Measurements from ENCODE around the gene BMP8A. TPM values are rescaled to one million over a fixed set of nuclear protein-coding genes. Genes with fewer than 3 reads are reported as not detected.
A peak's percentile ranks its signal among the peaks of the same experiment; 100 is the strongest.
"Not testable (repeated sequence)": the region's sequence is repeated elsewhere in the genome, so short reads cannot be mapped to it uniquely, and the experiment has no call there.

Gene BMP8A
- total RNA-seq, 1 donor from 2014 or later, result not detected

GRCh38 chr1:39501666-39502065, 10.2 kb downstream of the BMP8A start:
- H3K4me3 ChIP-seq (ENCODE audit: low read depth, low read length), result no peak overlapping the region
- no peak for FAIRE-seq

GRCh38 chr1:39504436-39504835, 13.0 kb downstream of the BMP8A start:
- not testable (repeated sequence) for H3K36me3 ChIP-seq (ENCODE audit: control insufficient read depth, insufficient read depth, low read length); H3K27me3 ChIP-seq (ENCODE audit: control insufficient read depth, insufficient read depth, low read length); DNase-seq (ENCODE audit: low read depth); FAIRE-seq; H3K4me3 ChIP-seq (ENCODE audit: low read depth, low read length)

More at GRCh38 chr1:39501666-39502065, 10.2 kb downstream of the BMP8A start:
- peak; percentile 77 for DNase-seq (ENCODE audit: low read depth)
- TF ChIP-seq CTCF (IDR thresholded peaks at IDR 0.05; ENCODE audit: insufficient read depth, low read length, severe bottlenecking), result no peak
- Histone ChIP-seq H3K27me3 (ENCODE audit: control insufficient read depth, insufficient read depth, low read length) (no peaks in the 10 kb centered on the region), H3K36me3 (ENCODE audit: control insufficient read depth, insufficient read depth, low read length) (no peaks in the 10 kb centered on the region)

- Histone ChIP-seq H3K27me3 (ENCODE audit: control insufficient read depth, insufficient read depth, low read length) (no peaks in the 10 kb centered on the region), H3K36me3 (ENCODE audit: control insufficient read depth, insufficient read depth, low read length) (no peaks in the 10 kb centered on the region), H3K4me3 (ENCODE audit: low read depth, low read length) (no peak overlapping the region)
- no peak for TF ChIP-seq CTCF (IDR thresholded peaks at IDR 0.05; ENCODE audit: insufficient read depth, low read length, severe bottlenecking)
- FAIRE-seq, result no peak
- peak; percentile 46 for DNase-seq (ENCODE audit: low read depth)
Measured at GRCh38 chr1:39505289-39505688, 13.9 kb downstream of the BMP8A start.

GRCh38 chr1:39507230-39507928, 15.9 kb downstream of the BMP8A start:
- H3K4me3 ChIP-seq (ENCODE audit: low read depth, low read length), result no peak overlapping the region
- no peaks in the 10 kb centered on the region for H3K27me3 ChIP-seq (ENCODE audit: control insufficient read depth, insufficient read depth, low read length)
- FAIRE-seq (no peak), DNase-seq (ENCODE audit: low read depth) (no peak)
- no peak for TF ChIP-seq CTCF (IDR thresholded peaks at IDR 0.05; ENCODE audit: insufficient read depth, low read length, severe bottlenecking)
- H3K36me3 ChIP-seq (ENCODE audit: control insufficient read depth, insufficient read depth, low read length), result no peaks in the 10 kb centered on the region

- TF ChIP-seq CTCF (IDR thresholded peaks at IDR 0.05; ENCODE audit: insufficient read depth, low read length, severe bottlenecking), result no peak
- FAIRE-seq (no peak), DNase-seq (ENCODE audit: low read depth) (no peak)
- H3K36me3 ChIP-seq (ENCODE audit: control insufficient read depth, insufficient read depth, low read length), result no peaks in the 10 kb centered on the region
- no peak overlapping the region for H3K4me3 ChIP-seq (ENCODE audit: low read depth, low read length)
- H3K27me3 ChIP-seq (ENCODE audit: control insufficient read depth, insufficient read depth, low read length), result no peaks in the 10 kb centered on the region
Measured at GRCh38 chr1:39508266-39508665, 16.8 kb downstream of the BMP8A start.

- FAIRE-seq, result no peak
- no peak for TF ChIP-seq CTCF (IDR thresholded peaks at IDR 0.05; ENCODE audit: insufficient read depth, low read length, severe bottlenecking)
- H3K4me3 ChIP-seq (ENCODE audit: low read depth, low read length), result no peak overlapping the region
Measured at GRCh38 chr1:39508857-39509305, 17.4 kb downstream of the BMP8A start.

More at GRCh38 chr1:39508857-39509305, 17.4 kb downstream of the BMP8A start:
- DNase-seq (ENCODE audit: low read depth), result no peak
- Histone ChIP-seq H3K36me3 (ENCODE audit: control insufficient read depth, insufficient read depth, low read length) (no peaks in the 10 kb centered on the region), H3K27me3 (ENCODE audit: control insufficient read depth, insufficient read depth, low read length) (no peaks in the 10 kb centered on the region)

Data from bronchial epithelial cell (primary cell).